Right lobe of liver (tissue), 4 donors: ENCODE results near the gene DGKH.

Experiments used
- CTCF ChIP-seq, 4 donors: fragments of 200-600 bp in 3 of 4; fragments of 450-650 bp in 1 of 4; IDR thresholded peaks; one replicate each; pipeline versions ENCODE4 v1.5.1 to v1.8.0; 2016 to 2022; ENCODE audit warnings: antibody characterized with exemption in 4 of 4, mild to moderate bottlenecking in 2 of 4
- POLR2A ChIP-seq: fragments of 450-650 bp; IDR thresholded peaks from one replicate; pipeline ENCODE4 v1.6.1; 2017; ENCODE audit warnings: antibody characterized with exemption, mild to moderate bottlenecking
- donor health status: DM: no; HTN: no; CAD: no.
- donor health status: DM: no; HTN: no; CAD: no.
- donor health status: DM: no; HTN: yes; CAD: no.

GRCh38 chr13:42276683-42277082, 228.2 kb downstream of the DGKH start:
- no peak for TF ChIP-seq CTCF (IDR thresholded peaks at IDR 0.05)
- no peak for TF ChIP-seq POLR2A
